ENCODE results near the gene GPR146.
"Not testable (repeated sequence)": the region's sequence is repeated elsewhere in the genome, so short reads cannot be mapped to it uniquely, and the experiment has no call there.

- TF ChIP-seq POLR2A, POLR2AphosphoS5 (IDR thresholded peaks at IDR 0.05; ENCODE audit: low read depth, low read length): not testable (repeated sequence)
Measured at GRCh38 chr7:1034769-1035168, 9.6 kb upstream of the GPR146 start.

Data from GM12891 (cell line).